CD4-positive, alpha-beta T cell (primary cell): ENCODE data around the gene PLA2G2D. TPM values are rescaled to one million over a fixed set of nuclear protein-coding genes. Genes with fewer than 3 reads are reported as not detected.

Experiments
- ATAC-seq: fragments of 200-7000 bp; cut with Tn5 transposase; one replicate; pipeline ENCODE4 v1.10.0; 2022; ENCODE audit warnings: mild to moderate bottlenecking; ENCODE audit not compliant: poor library complexity
- CTCF ChIA-PET: fragments of 350-600 bp; sonication (Branson Sonifier 250); formaldehyde crosslinking; loops from one replicate; lab custom pipeline; 2021; ENCODE audit warnings: antibody characterized with exemption, inconsistent platforms; lab: Charles Lee
- POLR2A ChIA-PET: fragments of 350-600 bp; sonication (Branson Sonifier 250); formaldehyde crosslinking; loops from one replicate; lab custom pipeline; 2021; ENCODE audit warnings: antibody characterized with exemption, inconsistent platforms; lab: Charles Lee
- DNase-seq, 14 experiments: peaks; one replicate each; pipeline ENCODE4 v3.0.0-alpha.2; 2013 to 2020; ENCODE audit warnings: mixed read lengths in 2 of 14
- H3K27ac ChIP-seq, 2 donors: one replicate each; pipeline versions ENCODE4 v1.5.1 to v1.7.0; 2013; ENCODE audit warnings: low read length in 2 of 2, low read depth in 1 of 2, mild to moderate bottlenecking in 1 of 2
- H3K27me3 ChIP-seq, 2 experiments: 1 replicate in 1 of 2; 2 replicates in 1 of 2; pipeline versions ENCODE4 v1.6.1 to v1.7.0; 2013; ENCODE audit warnings: low read length in 2 of 2, control low read depth in 1 of 2, mild to moderate bottlenecking in 1 of 2, moderate library complexity in 1 of 2; ENCODE audit not compliant: insufficient read depth in 2 of 2, control insufficient read depth in 1 of 2
- H3K36me3 ChIP-seq: one replicate; pipeline ENCODE4 v1.6.1; 2013; ENCODE audit warnings: low read length, control low read depth; ENCODE audit not compliant: insufficient read depth
- H3K4me1 ChIP-seq: one replicate; pipeline ENCODE4 v1.6.1; 2013; ENCODE audit warnings: low read length, control low read depth; ENCODE audit not compliant: insufficient read depth
- H3K4me3 ChIP-seq: one replicate; pipeline ENCODE4 v1.5.1; 2013; ENCODE audit warnings: mild to moderate bottlenecking, low read length, moderate library complexity
- H3K9me3 ChIP-seq, 2 experiments: 1 replicate in 1 of 2; 2 replicates in 1 of 2; pipeline versions ENCODE4 v1.6.1 to v1.7.0; 2013; ENCODE audit warnings: low read length in 2 of 2, mild to moderate bottlenecking in 2 of 2, control low read depth in 1 of 2, moderate library complexity in 1 of 2; ENCODE audit not compliant: control insufficient read depth in 1 of 2, insufficient read depth in 1 of 2
- H3K27ac Mint-ChIP-seq: one replicate; pipeline ENCODE4 v1.8.0; 2020; ENCODE audit warnings: mixed read lengths
- H3K27me3 Mint-ChIP-seq: one replicate; pipeline ENCODE4 v1.8.0; 2021; ENCODE audit warnings: mixed read lengths
- H3K36me3 Mint-ChIP-seq: one replicate; pipeline ENCODE4 v1.8.0; 2021; ENCODE audit warnings: low read depth, mixed read lengths
- H3K4me1 Mint-ChIP-seq: one replicate; pipeline ENCODE4 v1.8.0; 2021; ENCODE audit warnings: low read depth, mixed read lengths
- H3K4me3 Mint-ChIP-seq: one replicate; pipeline ENCODE4 v1.8.0; 2020; ENCODE audit warnings: mild to moderate bottlenecking, mixed read lengths
- H3K9me3 Mint-ChIP-seq: one replicate; pipeline ENCODE4 v1.8.0; 2020; ENCODE audit warnings: mixed read lengths
- intact Hi-C, 2 experiments: fragments of 100-400 bp; cut with DNase I in 1 of 2; cut with micrococcal nuclease in 1 of 2; formaldehyde crosslinking; loops; one replicate each; pipeline versions ENCODE4 v1.15.1 to v1.9.0; 2023 to 2025; cut with DNase I, micrococcal nuclease
- total RNA-seq, 174 experiments: library from RNA in 2 of 174; stranded (reverse) in 2 of 174; gene quantifications; one replicate each; pipeline ENCODE4 v1.2.3 and lab custom pipeline; 2021 to 2026
- TF ChIP-seq, protein P1 (sequence below): fragments of 200-600 bp; IDR thresholded peaks from one replicate; pipeline ENCODE4 v1.8.0; 2022; ENCODE audit warnings: antibody characterized with exemption, mild to moderate bottlenecking

The PLA2G2D gene
- total RNA-seq, 2 experiments from 2014 or later: not detected

- POLR2A ChIA-PET: no interaction called here
- peak overlapping the region; percentile 20 for H3K4me3 Mint-ChIP-seq
- intact Hi-C loops: loop anchor here (5.0 to 10.0 kb wide), 3 partner anchors 386 to 434 kb away; no protein-coding TSS in a partner anchor
These were observed 31.6 kb upstream of the PLA2G2D start for GRCh38 chr1:20150969-20151368.

DNA sequence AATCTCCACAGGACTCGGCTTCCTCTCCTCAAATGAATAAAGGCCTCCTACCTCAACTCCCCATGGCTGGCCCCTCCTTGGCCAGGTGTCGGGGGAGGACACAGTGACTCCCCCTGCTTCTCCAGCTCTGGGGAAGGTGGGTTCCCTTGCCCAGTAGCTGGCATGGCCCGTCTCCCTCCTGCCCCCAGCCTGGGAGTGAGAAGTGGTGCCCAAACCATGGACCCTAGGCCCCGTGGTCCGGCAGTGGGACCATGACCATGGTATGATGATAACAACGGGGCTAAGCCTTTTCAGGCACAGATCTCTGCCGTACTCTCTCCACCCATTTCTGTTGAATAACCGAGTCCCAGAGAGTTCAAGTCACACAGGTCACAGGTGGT lies 31.0 kb upstream of the PLA2G2D start:
- ChIA-PET CTCF (interaction anchor here (1.0 kb wide), 1 partner anchor 268 kb away, joined by 4 read pairs; the partner anchor contains the start of gene OTUD3), POLR2A (no interaction called here)
- no peak overlapping the region for H3K27ac ChIP-seq
- intact Hi-C loops: loop anchor here (5.0 to 10.0 kb wide), 3 partner anchors 386 to 433 kb away; no protein-coding TSS in a partner anchor
- TF ChIP-seq, protein P1, sequence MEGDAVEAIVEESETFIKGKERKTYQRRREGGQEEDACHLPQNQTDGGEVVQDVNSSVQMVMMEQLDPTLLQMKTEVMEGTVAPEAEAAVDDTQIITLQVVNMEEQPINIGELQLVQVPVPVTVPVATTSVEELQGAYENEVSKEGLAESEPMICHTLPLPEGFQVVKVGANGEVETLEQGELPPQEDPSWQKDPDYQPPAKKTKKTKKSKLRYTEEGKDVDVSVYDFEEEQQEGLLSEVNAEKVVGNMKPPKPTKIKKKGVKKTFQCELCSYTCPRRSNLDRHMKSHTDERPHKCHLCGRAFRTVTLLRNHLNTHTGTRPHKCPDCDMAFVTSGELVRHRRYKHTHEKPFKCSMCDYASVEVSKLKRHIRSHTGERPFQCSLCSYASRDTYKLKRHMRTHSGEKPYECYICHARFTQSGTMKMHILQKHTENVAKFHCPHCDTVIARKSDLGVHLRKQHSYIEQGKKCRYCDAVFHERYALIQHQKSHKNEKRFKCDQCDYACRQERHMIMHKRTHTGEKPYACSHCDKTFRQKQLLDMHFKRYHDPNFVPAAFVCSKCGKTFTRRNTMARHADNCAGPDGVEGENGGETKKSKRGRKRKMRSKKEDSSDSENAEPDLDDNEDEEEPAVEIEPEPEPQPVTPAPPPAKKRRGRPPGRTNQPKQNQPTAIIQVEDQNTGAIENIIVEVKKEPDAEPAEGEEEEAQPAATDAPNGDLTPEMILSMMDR: no peak
- no peak for ATAC-seq
- Mint-ChIP-seq H3K9me3 (no peaks in the 10 kb centered on the region), H3K36me3 (no peaks in the 10 kb centered on the region), H3K27me3 (no peaks in the 10 kb centered on the region), H3K4me3 (no peak overlapping the region), H3K4me1 (peaks cover 12% of the 10 kb centered on the region), H3K27ac (no peak overlapping the region)
- H3K9me3 ChIP-seq: no peaks in the 10 kb centered on the region
- no peaks in the 10 kb centered on the region for H3K27me3 ChIP-seq
- no peaks in the 10 kb centered on the region for H3K36me3 ChIP-seq
- no peak overlapping the region for H3K4me3 ChIP-seq
- peaks cover 21% of the 10 kb centered on the region for H3K4me1 ChIP-seq
- DNase-seq: no peak

More at GRCh38 chr1:20150969-20151368, 31.6 kb upstream of the PLA2G2D start:
- Histone ChIP-seq H3K4me3 (no peak overlapping the region), H3K4me1 (peaks cover 21% of the 10 kb centered on the region), H3K9me3 (no peaks in the 10 kb centered on the region), H3K27me3 (no peaks in the 10 kb centered on the region), H3K27ac (no peak overlapping the region), H3K36me3 (no peaks in the 10 kb centered on the region)
- DNase-seq: no peak
- TF ChIP-seq, protein P1: no peak
- Mint-ChIP-seq H3K4me1 (peaks cover 12% of the 10 kb centered on the region), H3K27me3 (no peaks in the 10 kb centered on the region), H3K27ac (no peak overlapping the region), H3K36me3 (no peaks in the 10 kb centered on the region), H3K9me3 (no peaks in the 10 kb centered on the region)
- CTCF ChIA-PET: interaction anchor here (1.0 to 1.2 kb wide), 2 partner anchors 176 to 269 kb away, joined by 3 to 4 read pairs; partner anchors contain the start of gene OTUD3
- no peak for ATAC-seq

DNA sequence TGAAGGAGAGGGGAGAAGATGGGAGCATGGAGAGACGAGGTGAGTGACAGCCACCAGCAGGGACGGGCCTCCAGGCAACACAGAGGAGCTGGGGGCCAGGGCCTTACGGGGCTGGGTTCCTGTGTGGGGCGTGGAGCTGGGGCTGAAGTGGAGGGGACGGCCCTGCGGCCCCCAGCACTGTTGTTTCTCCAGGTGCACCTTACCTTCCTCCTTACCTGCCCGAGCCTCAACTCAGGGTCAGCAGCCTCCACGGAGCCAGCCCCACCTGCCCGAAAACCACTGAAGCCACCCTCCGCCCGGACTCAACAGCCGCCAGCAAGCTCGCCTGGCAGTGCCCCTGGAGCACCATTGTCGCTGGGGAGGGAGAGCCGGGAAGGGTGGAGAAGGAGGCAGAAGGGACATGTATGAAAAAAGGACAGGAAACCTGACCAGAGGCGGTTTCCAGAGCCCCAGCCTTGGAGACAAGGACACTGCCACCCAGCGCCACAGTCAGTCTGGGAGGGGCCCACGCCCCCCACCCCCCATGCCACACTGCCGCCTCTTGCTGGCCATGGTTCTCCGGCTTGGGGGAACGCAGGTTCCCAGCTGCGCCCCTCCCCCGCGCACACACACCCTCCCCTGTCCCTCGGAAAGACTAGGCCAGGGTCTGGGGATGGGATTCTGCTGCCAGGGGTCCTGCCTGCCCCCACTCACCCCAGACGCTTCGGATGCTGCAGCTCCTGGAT lies 30.4 kb upstream of the PLA2G2D start:
- no peak overlapping the region for H3K27ac Mint-ChIP-seq
- no peaks in the 10 kb centered on the region for H3K9me3 Mint-ChIP-seq
- no peak for ATAC-seq
- Histone ChIP-seq H3K27me3 (no peaks in the 10 kb centered on the region), H3K27ac (no peak overlapping the region), H3K4me3 (no peak overlapping the region), H3K9me3 (no peaks in the 10 kb centered on the region), H3K4me1 (peaks cover 19% of the 10 kb centered on the region), H3K36me3 (no peaks in the 10 kb centered on the region)
- H3K27me3 Mint-ChIP-seq: no peaks in the 10 kb centered on the region
- no peaks in the 10 kb centered on the region for H3K36me3 Mint-ChIP-seq
- intact Hi-C loops: loop anchor here (5.0 to 10.0 kb wide), 3 partner anchors 385 to 432 kb away; no protein-coding TSS in a partner anchor
- POLR2A ChIA-PET: no interaction called here
- CTCF ChIA-PET: no interaction called here
- peaks cover 11% of the 10 kb centered on the region for H3K4me1 Mint-ChIP-seq
- TF ChIP-seq, protein P1: no peak
- H3K4me3 Mint-ChIP-seq: no peak overlapping the region
- DNase-seq: no peak
